GM12878 (cell line): ENCODE results near the gene FLT1. TPM values are rescaled to one million over a fixed set of nuclear protein-coding genes. Genes with fewer than 3 reads are reported as not detected.

Experiments used
- ATAC-seq: fragments of 200-7000 bp; cut with Tn5 transposase; 3 replicates; pipeline ENCODE4 v1.9.1; 2020; ENCODE audit warnings: mild to moderate bottlenecking, moderate library complexity
- BruUV-seq: library from RNA; stranded (reverse); fragments of 400-500 nt; replicated peaks from 2 replicates; lab custom pipeline; 2021; lab: Mats Ljungman, UMichigan
- CTCF ChIA-PET: fragments of 300-600 bp; sonication (Branson Sonifier 250); formaldehyde crosslinking; extraction: SDS; loops from one replicate; lab custom pipeline; 2021; ENCODE audit warnings: inconsistent platforms; lab: Yijun Ruan, JAX
- POLR2A ChIA-PET: fragments of 350-600 bp; formaldehyde crosslinking; extraction: SDS; loops from one replicate; lab custom pipeline; 2021; ENCODE audit warnings: inconsistent platforms; lab: Charles Lee
- RAD21 ChIA-PET: fragments of 300-600 bp; sonication (Branson Sonifier 250); formaldehyde crosslinking; loops from one replicate; lab custom pipeline; 2023; ENCODE audit warnings: antibody characterized with exemption; ENCODE audit not compliant: unreplicated experiment; lab: Charles Lee
- SMC1A ChIA-PET: fragments of 300-600 bp; sonication (Branson Sonifier 250); formaldehyde crosslinking; loops from one replicate; lab custom pipeline; 2023; ENCODE audit not compliant: unreplicated experiment, uncharacterized antibody; lab: Charles Lee
- DNase-seq: peaks from one replicate; pipeline ENCODE4 v3.0.0-alpha.2; 2011; ENCODE audit warnings: low read depth, low spot score
- FAIRE-seq: peaks from 3 replicates; lab custom pipeline; 2011; peaks lifted over from hg19 to GRCh38; lab: Jason Lieb, UNC
- H2AFZ ChIP-seq: 2 replicates; pipeline ENCODE4 v1.6.0; 2011; ENCODE audit warnings: low read depth, low read length, control low read depth; ENCODE audit not compliant: control insufficient read depth
- H3K27ac ChIP-seq: 2 replicates; pipeline ENCODE4 v1.5.1; 2011; ENCODE audit warnings: control low read depth; ENCODE audit not compliant: control insufficient read depth, insufficient read depth
- H3K27me3 ChIP-seq, 2 experiments: replicated peaks in 1 of 2; 2 replicates each; pipeline versions ENCODE4 v1.6.0 to v1.6.1; 2011; ENCODE audit warnings: low read length in 1 of 2; ENCODE audit not compliant: control insufficient read depth in 2 of 2, insufficient read depth in 2 of 2
- H3K36me3 ChIP-seq, 2 experiments: 2 replicates each; pipeline ENCODE4 v1.5.1; 2011; ENCODE audit warnings: low read length in 1 of 2; ENCODE audit not compliant: control insufficient read depth in 2 of 2, insufficient read depth in 2 of 2
- H3K4me1 ChIP-seq: 2 replicates; pipeline ENCODE4 v1.6.1; 2011; ENCODE audit warnings: mild to moderate bottlenecking, low read length, moderate library complexity, mixed read lengths; ENCODE audit not compliant: control insufficient read depth, insufficient read depth
- H3K4me2 ChIP-seq: 2 replicates; pipeline ENCODE4 v1.6.0; 2011; ENCODE audit warnings: control low read depth; ENCODE audit not compliant: control insufficient read depth, insufficient read depth
- H3K4me3 ChIP-seq: fragments of 200-600 bp; sonication (generic); 2 replicates; pipeline ENCODE4 v1.5.1; 2016
- H3K79me2 ChIP-seq: 2 replicates; pipeline ENCODE4 v1.6.0; 2011; ENCODE audit warnings: low read length; ENCODE audit not compliant: control insufficient read depth, insufficient read depth
- H3K9ac ChIP-seq: 2 replicates; pipeline ENCODE4 v1.8.0; 2011; ENCODE audit warnings: low read length, control low read depth, mixed read lengths; ENCODE audit not compliant: control insufficient read depth, insufficient read depth
- H3K9me3 ChIP-seq: replicated peaks from 3 replicates; pipeline ENCODE4 v1.5.1; 2011; ENCODE audit warnings: mild to moderate bottlenecking, low read length; ENCODE audit not compliant: control insufficient read depth, insufficient read depth
- H4K20me1 ChIP-seq: 2 replicates; pipeline ENCODE4 v1.6.0; 2011; ENCODE audit not compliant: control insufficient read depth, insufficient read depth
- ASH2L ChIP-seq: fragments of 300-600, 200-600 bp; sonication (generic); IDR thresholded peaks from 2 replicates; pipeline ENCODE4 v1.6.1; 2017; ENCODE audit warnings: low read depth, mild to moderate bottlenecking, borderline replicate concordance
- CBX3 ChIP-seq: fragments of 200-600 bp; sonication (generic); IDR thresholded peaks from 2 replicates; pipeline ENCODE4 v1.6.1; 2016; ENCODE audit warnings: low read depth, borderline replicate concordance
- CREM ChIP-seq: IDR thresholded peaks from 2 replicates; pipeline ENCODE4 v1.6.1; 2014; ENCODE audit warnings: antibody characterized with exemption, low read depth
- ELK1 ChIP-seq: IDR thresholded peaks from 2 replicates; pipeline ENCODE4 v1.6.1; 2012; ENCODE audit warnings: low read depth, low read length, improper control_type of control experiment
- EP300 ChIP-seq, 2 experiments: fragments of 150-350 bp in 1 of 2; IDR thresholded peaks; 2 replicates each; pipeline ENCODE4 v1.6.1; 2011 to 2012; ENCODE audit warnings: low read depth in 2 of 2, low read length in 2 of 2, borderline replicate concordance in 1 of 2, improper control_type of control experiment in 1 of 2, inconsistent platforms in 1 of 2; ENCODE audit not compliant: control insufficient read depth in 1 of 2
- FOXM1 ChIP-seq: IDR thresholded peaks from 2 replicates; pipeline ENCODE4 v1.6.1; 2012; ENCODE audit warnings: low read depth, mild to moderate bottlenecking, inconsistent platforms, low read length, moderate library complexity
- IRF3 ChIP-seq: fragments of 450-650 bp; IDR thresholded peaks from 2 replicates; pipeline ENCODE4 v1.6.1; 2014; ENCODE audit warnings: mild to moderate bottlenecking
- MXI1 ChIP-seq: fragments of 150-350 bp; IDR thresholded peaks from 2 replicates; pipeline ENCODE4 v1.6.1; 2011; ENCODE audit warnings: low read depth, mild to moderate bottlenecking, inconsistent platforms, low read length, improper control_type of control experiment
- NFYB ChIP-seq: IDR thresholded peaks from 2 replicates; pipeline ENCODE4 v1.6.1; 2011; ENCODE audit warnings: low read depth, mild to moderate bottlenecking, low read length, improper control_type of control experiment, moderate library complexity; ENCODE audit not compliant: insufficient read depth
- SUPT20H ChIP-seq: IDR thresholded peaks from 2 replicates; pipeline ENCODE4 v1.6.1; 2011; ENCODE audit warnings: low read depth, mild to moderate bottlenecking, low read length, moderate library complexity, borderline replicate concordance; ENCODE audit not compliant: control insufficient read depth
- TARDBP ChIP-seq: IDR thresholded peaks from 2 replicates; pipeline ENCODE4 v1.6.1; 2016; ENCODE audit warnings: borderline replicate concordance
- ZNF274 ChIP-seq: IDR thresholded peaks from one replicate; pipeline ENCODE4 v1.8.0; 2011; ENCODE audit not compliant: insufficient read length, insufficient read depth
- whole genome bisulfite sequencing: methylation state at CpG from one replicate; pipeline ENCODE4 v1.1.6; 2016; ENCODE audit warnings: low lambda C conversion rate; ENCODE audit not compliant: insufficient replicate concordance, insufficient coverage; ENCODE audit errors: missing lambda C conversion rate; 5-methylcytosine and 5-hydroxymethylcytosine counted together
- in situ Hi-C: fragments of 300-500 bp; cut with MboI; formaldehyde crosslinking; loops from 9 replicates; pipeline ENCODE4 v1.14.3; 2018; ENCODE audit warnings: mixed read lengths
- intact Hi-C: fragments of 100-400 bp; cut with micrococcal nuclease; formaldehyde crosslinking; loops from one replicate; pipeline ENCODE4 v1.14.2; 2022; ENCODE audit not compliant: unreplicated experiment
- polyA plus RNA-seq, 11 experiments: library from polyadenylated mRNA; depleted of rRNA in 4 of 11; unstranded in 6 of 11; stranded (reverse) in 5 of 11; fragments of >200 nt; fragmentation: Nextera tagmentation in 4 of 11; fragmentation: Illumina TruSeq in 1 of 11; extraction: Ambion mirVana in 4 of 11; extraction: Trizol in 1 of 11; gene quantifications; 1 replicate in 1 of 11; 2 replicates in 10 of 11; pipeline versions ENCODE4 v1.2.1 to v1.2.3, GENCODE V29; 2011 to 2016; ENCODE audit warnings: inconsistent platforms in 2 of 11, missing spikeins in 2 of 11, low read depth in 1 of 11
- total RNA-seq, 4 experiments: library from RNA; depleted of rRNA in 3 of 4; stranded (reverse); fragments of >200 nt in 3 of 4; fragmentation: Illumina TruSeq in 1 of 4; extraction: Trizol in 1 of 4; gene quantifications; 2 replicates each; pipeline versions ENCODE4 v1.2.1 to v1.2.3, GENCODE V29; 2013 to 2021

Gene FLT1
- total and polyA plus RNA-seq, 10 of the 15 experiments (the other 5 are each of a cell fraction or from before 2014, with no cell fraction given): 0.55 to 5.6 (median 0.84) TPM

- Histone ChIP-seq H2AFZ (no peak overlapping the region), H3K27ac (no peak overlapping the region), H3K9me3 (no peaks in the 10 kb centered on the region), H3K4me3 (no peak overlapping the region), H3K4me2 (no peak overlapping the region), H3K27me3 (0 out of 4 replicates have a peak, but pooled peaks cover 0 to 2% of the 10 kb centered on the region in 2 experiments), H3K79me2 (no peaks in the 10 kb centered on the region), H4K20me1 (no peaks in the 10 kb centered on the region), H3K36me3 (no peaks in the 10 kb centered on the region)
- ChIA-PET POLR2A (interaction anchor here (1.5 kb wide), 1 partner anchor 10 kb away, joined by 3 read pairs; no protein-coding TSS in a partner anchor), RAD21 (interaction anchor here (1.1 kb wide), 1 partner anchor 59 kb away, joined by 3 read pairs; no protein-coding TSS in a partner anchor), CTCF (no interaction called here), SMC1A (interaction anchor here (0.5 kb wide), 1 partner anchor 454 kb away, joined by 3 read pairs; no protein-coding TSS in a partner anchor)
- no TSS peak for BruUV-seq
- no peak for FAIRE-seq
- 89% methylated on average over 1 of the region's 1 CpG for WGBS
- in situ Hi-C loops: no loop called here
- ATAC-seq: no peak
- TF ChIP-seq SUPT20H: no peak
- TF ChIP-seq NFYB: no peak
- TF ChIP-seq CBX3: no peak
- no peak for TF ChIP-seq CREM
- no peak for TF ChIP-seq ELK1
- TF ChIP-seq MXI1: no peak
- no peak for TF ChIP-seq EP300 (IDR thresholded peaks at IDR 0.05; ENCODE audit: borderline replicate concordance in 1 of 2, control insufficient read depth in 1 of 2, low read depth in 2 of 2, low read length in 2 of 2)
- no peak for TF ChIP-seq ZNF274
- no peak for TF ChIP-seq IRF3
- TF ChIP-seq ASH2L: no peak
- no peak for TF ChIP-seq TARDBP
- no peak for TF ChIP-seq FOXM1
- TF ChIP-seq, all 136 proteins: peak for 0
- H3K4me1 ChIP-seq: no peaks in the 10 kb centered on the region
- intact Hi-C loops: no loop called here
- DNase-seq: no peak
- no peak overlapping the region for H3K9ac ChIP-seq
Measured at GRCh38 chr13:28485097-28485496, 9.8 kb downstream of the FLT1 start.
